MG63 (cell line): Measurements from ENCODE around the gene DMD. TPM values are rescaled to one million over a fixed set of nuclear protein-coding genes. Genes with fewer than 3 reads are reported as not detected.

Experiments used
- DNase-seq: peaks from one replicate; pipeline ENCODE4 v3.0.0-alpha.2; 2020
- H3K27me3 ChIP-seq: fragments of 250-450 bp; sonication (Bioruptor Pico); 2 replicates; pipeline ENCODE4 v1.5.1; 2020; ENCODE audit warnings: mild to moderate bottlenecking, moderate library complexity
- H3K36me3 ChIP-seq: fragments of 250-450 bp; sonication (Bioruptor Pico); 2 replicates; pipeline ENCODE4 v1.5.1; 2020; ENCODE audit warnings: mild to moderate bottlenecking, moderate library complexity
- H3K4me3 ChIP-seq: fragments of 250-450 bp; sonication (Bioruptor Pico); 2 replicates; pipeline ENCODE4 v1.5.1; 2020; ENCODE audit warnings: mild to moderate bottlenecking, moderate library complexity
- H3K9me3 ChIP-seq: fragments of 250-450 bp; sonication (Bioruptor Pico); 2 replicates; pipeline ENCODE4 v1.5.1; 2020; ENCODE audit warnings: mild to moderate bottlenecking, moderate library complexity
- total RNA-seq: library from RNA; depleted of rRNA; stranded (reverse); fragments of >200 nt; shearing (Covaris generic); gene quantifications from 2 replicates; pipeline ENCODE4 v1.2.3, GENCODE V29; 2014; ENCODE audit warnings: low replicate concordance

DMD gene
- total RNA-seq, 1 experiment from 2014 or later = 11.5 TPM

- no peak overlapping the region for H3K4me3 ChIP-seq
- H3K36me3 ChIP-seq = no peaks in the 10 kb centered on the region
- no peaks in the 10 kb centered on the region for H3K27me3 ChIP-seq
- no peaks in the 10 kb centered on the region for H3K9me3 ChIP-seq
- DNase-seq = no peak
These were observed 2086.8 kb downstream of the DMD start for GRCh38 chrX:31124536-31124935.

DNA sequence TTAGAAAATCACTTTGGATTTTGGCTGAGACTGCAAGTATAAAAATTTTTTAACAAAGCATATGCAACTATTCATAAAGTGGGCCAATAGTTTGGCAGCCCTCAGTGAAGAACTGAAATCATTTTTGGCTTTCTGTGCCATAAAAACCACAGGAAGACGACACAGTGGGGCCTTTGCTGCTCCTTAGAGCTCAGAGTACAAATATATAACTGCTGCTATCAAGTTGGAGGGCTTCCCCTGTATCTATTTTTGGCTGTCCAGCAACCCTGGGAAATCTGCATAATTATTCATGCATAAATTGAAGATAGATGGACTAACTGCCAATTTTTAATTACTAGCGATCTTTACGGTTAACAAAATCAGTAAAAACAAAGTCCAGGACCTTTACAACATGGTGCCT is 2088.0 kb downstream of the DMD start:
- Histone ChIP-seq H3K4me3 (no peak overlapping the region), H3K36me3 (no peaks in the 10 kb centered on the region), H3K27me3 (no peaks in the 10 kb centered on the region), H3K9me3 (no peaks in the 10 kb centered on the region)
- no peak for DNase-seq

DNA sequence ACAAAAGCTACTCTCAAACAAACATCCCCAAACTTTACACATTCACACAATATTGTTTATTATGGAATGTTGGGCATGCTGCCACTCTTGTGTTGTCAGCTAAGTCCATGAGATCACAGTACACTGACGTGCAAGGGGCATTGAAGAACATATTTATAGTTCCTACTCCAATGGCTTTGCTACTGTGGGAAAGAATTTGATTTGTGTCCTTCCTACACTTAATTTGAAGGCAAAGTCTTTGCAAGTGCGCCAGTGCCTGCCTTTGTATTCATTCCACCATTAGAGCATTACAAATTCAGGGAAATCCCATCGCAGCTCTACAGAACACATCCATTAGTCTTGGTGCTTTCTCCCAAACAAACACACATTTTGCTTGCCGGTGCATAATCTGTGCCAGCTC is 2094.1 kb downstream of the DMD start:
- H3K4me3 ChIP-seq = no peak overlapping the region
- no peak for DNase-seq
- H3K9me3 ChIP-seq = no peaks in the 10 kb centered on the region
- H3K27me3 ChIP-seq = no peaks in the 10 kb centered on the region
- no peaks in the 10 kb centered on the region for H3K36me3 ChIP-seq

GRCh38 chrX:31115398-31115797 is 2096.0 kb downstream of the DMD start:
- H3K27me3 ChIP-seq = no peaks in the 10 kb centered on the region
- DNase-seq = no peak
- H3K4me3 ChIP-seq = no peak overlapping the region
- H3K9me3 ChIP-seq = no peaks in the 10 kb centered on the region
- H3K36me3 ChIP-seq = no peaks in the 10 kb centered on the region

GRCh38 chrX:31114858-31115257 is 2096.5 kb downstream of the DMD start:
- DNase-seq = no peak
- Histone ChIP-seq H3K4me3 (no peak overlapping the region), H3K27me3 (no peaks in the 10 kb centered on the region), H3K36me3 (no peaks in the 10 kb centered on the region), H3K9me3 (no peaks in the 10 kb centered on the region)

GRCh38 chrX:31112226-31112999 is 2098.9 kb downstream of the DMD start:
- H3K27me3 ChIP-seq = no peaks in the 10 kb centered on the region
- no peak overlapping the region for H3K4me3 ChIP-seq
- no peaks in the 10 kb centered on the region for H3K36me3 ChIP-seq
- H3K9me3 ChIP-seq = no peaks in the 10 kb centered on the region
- DNase-seq = no peak

DNA sequence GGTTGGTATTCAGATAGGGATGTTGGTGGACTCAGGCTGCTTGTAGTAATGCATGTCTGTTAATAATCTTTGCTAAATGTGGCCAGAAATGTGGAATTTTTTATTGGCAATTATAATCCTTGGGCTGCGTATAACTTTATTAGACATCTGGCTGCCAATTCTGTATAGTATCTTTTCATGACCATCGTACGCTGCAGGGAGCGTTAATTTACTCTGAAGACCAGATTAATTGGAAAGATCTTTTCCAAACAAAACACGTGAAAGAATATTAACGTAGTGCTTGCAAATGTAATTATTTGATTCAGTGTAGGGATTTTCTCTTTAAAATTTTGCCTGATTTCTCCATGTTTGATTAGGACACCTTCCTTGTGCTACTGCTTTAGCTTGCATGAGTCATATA is 2100.7 kb downstream of the DMD start:
- no peak for DNase-seq
- Histone ChIP-seq H3K27me3 (no peaks in the 10 kb centered on the region), H3K36me3 (no peaks in the 10 kb centered on the region), H3K9me3 (no peaks in the 10 kb centered on the region), H3K4me3 (no peak overlapping the region)

GRCh38 chrX:31099536-31100090 is 2111.7 kb downstream of the DMD start:
- no peak for DNase-seq
- no peaks in the 10 kb centered on the region for H3K27me3 ChIP-seq
- H3K9me3 ChIP-seq = no peaks in the 10 kb centered on the region
- no peaks in the 10 kb centered on the region for H3K36me3 ChIP-seq
- H3K4me3 ChIP-seq = no peak overlapping the region

DNA sequence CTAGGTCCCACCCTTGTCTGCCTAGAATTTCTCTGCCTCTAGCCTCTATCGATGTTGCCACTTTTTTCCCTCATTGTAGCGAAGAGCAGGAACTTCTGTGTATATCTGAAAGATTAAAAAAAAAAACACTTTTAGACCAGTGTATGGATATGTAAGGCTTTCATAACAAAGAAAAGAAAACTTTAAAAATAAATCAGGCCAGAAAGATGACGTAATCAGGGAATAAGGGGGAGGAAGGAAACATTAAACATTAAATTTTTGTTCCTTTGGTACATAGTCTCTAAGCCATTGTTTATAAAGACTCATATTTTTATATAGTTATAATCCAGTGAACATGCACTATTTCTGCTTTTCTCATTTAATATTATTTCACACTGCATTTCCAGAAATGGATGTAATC is 2113.3 kb downstream of the DMD start:
- Histone ChIP-seq H3K9me3 (no peaks in the 10 kb centered on the region), H3K36me3 (no peaks in the 10 kb centered on the region), H3K4me3 (no peak overlapping the region)

GRCh38 chrX:31093639-31093975 is 2117.7 kb downstream of the DMD start:
- no peak for DNase-seq
- H3K36me3 ChIP-seq = no peaks in the 10 kb centered on the region
- H3K27me3 ChIP-seq = no peaks in the 10 kb centered on the region
- H3K4me3 ChIP-seq = no peak overlapping the region
- no peaks in the 10 kb centered on the region for H3K9me3 ChIP-seq

More for the DNA sequence above, 2113.3 kb downstream of the DMD start:
- no peaks in the 10 kb centered on the region for H3K27me3 ChIP-seq
- DNase-seq = no peak

GRCh38 chrX:31092970-31093638 is 2118.2 kb downstream of the DMD start:
- Histone ChIP-seq H3K4me3 (no peak overlapping the region), H3K9me3 (no peaks in the 10 kb centered on the region), H3K36me3 (no peaks in the 10 kb centered on the region), H3K27me3 (no peaks in the 10 kb centered on the region)
- DNase-seq = no peak

DNA sequence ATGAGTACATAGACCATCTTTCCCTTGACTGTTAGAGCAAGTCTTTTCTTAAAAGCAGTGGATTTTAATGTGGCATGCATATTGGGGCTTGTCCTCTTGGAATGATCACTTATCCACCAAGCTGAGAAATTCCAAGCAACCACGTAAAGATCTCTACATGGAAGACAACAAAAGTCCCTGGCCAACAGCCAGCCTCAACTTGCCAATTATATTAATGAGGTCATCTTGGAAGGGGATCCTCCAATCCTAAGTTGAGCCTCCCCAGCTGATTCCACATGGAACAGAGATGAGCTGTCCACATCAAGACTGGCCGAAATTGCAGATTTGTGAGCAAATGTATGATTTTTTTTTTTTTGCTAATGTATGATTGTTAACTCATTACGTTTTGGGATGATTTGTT is 2118.9 kb downstream of the DMD start:
- no peaks in the 10 kb centered on the region for H3K9me3 ChIP-seq
- no peaks in the 10 kb centered on the region for H3K27me3 ChIP-seq
- no peaks in the 10 kb centered on the region for H3K36me3 ChIP-seq
- peak; percentile 28 for DNase-seq
- no peak overlapping the region for H3K4me3 ChIP-seq

GRCh38 chrX:31091819-31092218 is 2119.5 kb downstream of the DMD start:
- H3K9me3 ChIP-seq = no peaks in the 10 kb centered on the region
- H3K27me3 ChIP-seq = no peaks in the 10 kb centered on the region
- H3K36me3 ChIP-seq = no peaks in the 10 kb centered on the region
- H3K4me3 ChIP-seq = no peak overlapping the region
- DNase-seq = no peak

DNA sequence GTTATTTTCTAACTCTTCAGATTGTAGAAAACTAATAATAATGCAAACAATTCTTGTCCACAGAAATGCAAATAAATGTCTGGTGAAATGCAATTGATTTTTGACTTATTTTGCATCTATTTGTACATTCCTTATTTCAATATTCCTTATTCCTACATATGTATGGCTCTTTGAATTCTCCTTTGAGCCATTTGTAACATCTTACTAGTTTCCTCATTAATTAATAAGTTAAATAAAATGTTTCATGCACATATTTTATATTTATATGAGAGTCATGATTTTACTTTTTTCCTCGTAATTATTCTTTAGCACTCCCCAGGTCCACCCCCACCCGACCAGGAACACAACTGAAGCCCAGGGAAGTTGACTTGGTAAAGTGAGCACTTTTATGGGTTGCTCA is 2136.8 kb downstream of the DMD start:
- Histone ChIP-seq H3K9me3 (no peaks in the 10 kb centered on the region), H3K4me3 (no peak overlapping the region), H3K27me3 (no peaks in the 10 kb centered on the region), H3K36me3 (no peaks in the 10 kb centered on the region)
- no peak for DNase-seq

DNA sequence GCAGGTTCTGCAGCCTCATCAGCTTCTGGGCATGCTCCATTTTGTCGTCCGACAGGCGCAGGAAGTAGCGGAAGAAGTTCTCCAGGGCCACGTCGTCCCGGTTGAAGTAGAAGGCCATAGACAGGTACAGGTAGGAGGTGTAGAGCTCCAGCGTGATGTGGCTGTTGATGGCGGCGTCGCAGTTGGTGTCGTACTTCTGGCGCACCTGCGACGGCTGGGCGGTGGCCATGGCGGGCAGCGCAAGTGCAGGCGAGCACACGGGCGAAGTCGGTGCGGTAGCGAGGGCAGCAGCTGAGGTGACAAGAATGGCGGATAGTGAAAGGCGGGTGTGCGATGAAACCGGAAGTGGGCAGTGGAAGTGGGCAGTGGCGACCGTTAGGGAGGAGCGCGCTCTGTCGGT is 2139.6 kb downstream of the DMD start, which contains the start of gene FTHL17:
Gene FTHL17, minus strand, starts transcription at position 317 of the 400 bp plus-strand sequence. Its CDS starts 88 bp downstream, at position 229.
- DNase-seq = no peak
- Histone ChIP-seq H3K4me3 (no peak within 1 kb of the TSS), H3K27me3 (no peaks in the 10 kb centered on the region), H3K9me3 (no peaks in the 10 kb centered on the region), H3K36me3 (no peaks in the 10 kb centered on the region)

DNA sequence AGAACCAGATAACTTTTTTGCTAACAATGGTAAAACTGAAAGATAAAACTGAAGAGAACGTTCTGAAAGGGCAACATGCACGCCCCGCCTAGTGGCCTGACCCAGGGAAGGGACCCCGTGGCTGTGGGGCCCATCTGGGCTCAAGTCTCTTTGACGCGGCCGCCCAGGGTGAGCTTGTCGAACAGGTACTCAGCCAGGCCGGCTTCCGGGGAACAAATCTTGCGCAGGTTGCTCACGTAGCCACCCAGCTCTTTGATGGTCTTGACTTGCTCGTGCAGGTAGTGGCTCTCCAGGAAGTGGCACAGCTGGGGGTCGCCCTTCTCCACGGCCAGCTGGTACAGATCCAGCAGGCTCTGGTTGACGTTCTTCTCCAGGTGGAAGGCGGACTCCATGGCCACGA is 2140.1 kb downstream of the DMD start:
- no peak for DNase-seq
- no peaks in the 10 kb centered on the region for H3K27me3 ChIP-seq
- no peaks in the 10 kb centered on the region for H3K36me3 ChIP-seq
- H3K4me3 ChIP-seq = no peak overlapping the region
- H3K9me3 ChIP-seq = no peaks in the 10 kb centered on the region

GRCh38 chrX:31070057-31070468 is 2141.3 kb downstream of the DMD start:
- no peaks in the 10 kb centered on the region for H3K36me3 ChIP-seq
- no peak overlapping the region for H3K4me3 ChIP-seq
- no peaks in the 10 kb centered on the region for H3K27me3 ChIP-seq
- no peak for DNase-seq
- no peaks in the 10 kb centered on the region for H3K9me3 ChIP-seq
